Measurements from ENCODE around the gene C8A.

DNA sequence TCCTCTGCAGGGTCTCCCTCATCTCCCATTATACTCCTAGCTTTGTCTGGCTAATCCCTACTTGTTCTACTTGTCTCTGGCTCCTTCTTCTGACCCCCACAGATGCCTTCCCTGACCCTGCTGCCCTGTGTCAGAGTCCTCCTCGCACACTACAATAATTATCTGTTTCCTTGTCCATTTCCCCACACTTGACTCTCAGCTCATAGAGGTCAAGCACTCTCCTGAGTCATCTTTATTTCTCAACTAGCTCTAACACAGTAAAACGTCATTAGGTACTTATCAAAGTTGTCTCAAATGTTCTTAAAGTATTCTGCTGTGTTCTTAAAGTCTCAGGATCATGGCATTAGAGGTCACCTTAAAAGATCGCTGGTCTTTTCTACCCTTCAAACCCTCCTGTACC lies 47.1 kb downstream of the C8A start:
- TF ChIP-seq, protein P1, sequence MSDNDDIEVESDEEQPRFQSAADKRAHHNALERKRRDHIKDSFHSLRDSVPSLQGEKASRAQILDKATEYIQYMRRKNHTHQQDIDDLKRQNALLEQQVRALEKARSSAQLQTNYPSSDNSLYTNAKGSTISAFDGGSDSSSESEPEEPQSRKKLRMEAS (IDR thresholded peaks at IDR 0.05), result no peak
- TF ChIP-seq EP300 (IDR thresholded peaks at IDR 0.05; ENCODE audit: borderline replicate concordance) (no peak), TAF1 (IDR thresholded peaks at IDR 0.05; ENCODE audit: low read depth) (no peak), YY1 (IDR thresholded peaks at IDR 0.05; ENCODE audit: low read depth) (no peak), CREB1 (IDR thresholded peaks at IDR 0.05; ENCODE audit: low read depth) (no peak), TEAD4 (IDR thresholded peaks at IDR 0.05) (no peak)
- TF ChIP-seq, protein P2, sequence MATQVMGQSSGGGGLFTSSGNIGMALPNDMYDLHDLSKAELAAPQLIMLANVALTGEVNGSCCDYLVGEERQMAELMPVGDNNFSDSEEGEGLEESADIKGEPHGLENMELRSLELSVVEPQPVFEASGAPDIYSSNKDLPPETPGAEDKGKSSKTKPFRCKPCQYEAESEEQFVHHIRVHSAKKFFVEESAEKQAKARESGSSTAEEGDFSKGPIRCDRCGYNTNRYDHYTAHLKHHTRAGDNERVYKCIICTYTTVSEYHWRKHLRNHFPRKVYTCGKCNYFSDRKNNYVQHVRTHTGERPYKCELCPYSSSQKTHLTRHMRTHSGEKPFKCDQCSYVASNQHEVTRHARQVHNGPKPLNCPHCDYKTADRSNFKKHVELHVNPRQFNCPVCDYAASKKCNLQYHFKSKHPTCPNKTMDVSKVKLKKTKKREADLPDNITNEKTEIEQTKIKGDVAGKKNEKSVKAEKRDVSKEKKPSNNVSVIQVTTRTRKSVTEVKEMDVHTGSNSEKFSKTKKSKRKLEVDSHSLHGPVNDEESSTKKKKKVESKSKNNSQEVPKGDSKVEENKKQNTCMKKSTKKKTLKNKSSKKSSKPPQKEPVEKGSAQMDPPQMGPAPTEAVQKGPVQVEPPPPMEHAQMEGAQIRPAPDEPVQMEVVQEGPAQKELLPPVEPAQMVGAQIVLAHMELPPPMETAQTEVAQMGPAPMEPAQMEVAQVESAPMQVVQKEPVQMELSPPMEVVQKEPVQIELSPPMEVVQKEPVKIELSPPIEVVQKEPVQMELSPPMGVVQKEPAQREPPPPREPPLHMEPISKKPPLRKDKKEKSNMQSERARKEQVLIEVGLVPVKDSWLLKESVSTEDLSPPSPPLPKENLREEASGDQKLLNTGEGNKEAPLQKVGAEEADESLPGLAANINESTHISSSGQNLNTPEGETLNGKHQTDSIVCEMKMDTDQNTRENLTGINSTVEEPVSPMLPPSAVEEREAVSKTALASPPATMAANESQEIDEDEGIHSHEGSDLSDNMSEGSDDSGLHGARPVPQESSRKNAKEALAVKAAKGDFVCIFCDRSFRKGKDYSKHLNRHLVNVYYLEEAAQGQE (IDR thresholded peaks at IDR 0.05; ENCODE audit: low read depth), result no peak

Data from Ishikawa (cell line).